B cell (primary cell): ENCODE measurements around the gene ATP10B.

ENCODE experiments used
- CTCF ChIP-seq: fragments of 200-600 bp; IDR thresholded peaks from one replicate; pipeline ENCODE4 v1.8.0; 2022; ENCODE audit warnings: antibody characterized with exemption, mild to moderate bottlenecking
- EZH2 ChIP-seq: IDR thresholded peaks from 2 replicates; pipeline ENCODE4 v1.6.1; 2012; ENCODE audit warnings: borderline replicate concordance, low read depth, mild to moderate bottlenecking, moderate library complexity, low read length; ENCODE audit not compliant: insufficient read depth, poor library complexity, severe bottlenecking

- TF ChIP-seq CTCF (no peak), EZH2 (no peak)
Measured at GRCh38 chr5:160697281-160697680, 154.7 kb downstream of the ATP10B start.
